Measurements from ENCODE around the gene TCP10L.

TCP10L gene

DNA sequence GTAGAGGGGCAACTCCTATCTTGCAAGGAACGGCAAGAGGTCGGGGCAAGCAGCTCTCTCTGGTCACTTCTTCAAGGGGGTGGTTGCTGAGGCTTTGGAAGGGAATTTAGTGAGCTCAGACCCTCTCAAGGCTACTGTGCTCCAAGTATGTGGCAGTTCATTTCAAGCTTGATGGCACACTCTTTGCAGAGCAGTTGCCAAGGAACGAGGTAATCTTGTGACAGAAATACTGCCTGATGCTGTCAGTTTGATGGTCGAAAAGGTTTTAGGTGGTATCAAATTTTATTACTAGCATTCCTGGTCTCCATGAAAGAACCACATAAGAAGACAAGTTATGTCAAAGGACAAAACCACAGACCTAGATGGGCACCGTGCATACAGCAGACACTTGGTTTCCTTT, 13.8 kb upstream of the TCP10L start:
- TF ChIP-seq GATA1 (IDR thresholded peaks at IDR 0.05; ENCODE audit: low read depth, low read length) (no peak), POLR2A (IDR thresholded peaks at IDR 0.05; ENCODE audit: low read length) (no peak)
- DNase-seq: no peak

GRCh38 chr21:32597205-32597604, 11.9 kb upstream of the TCP10L start:
- no peak for DNase-seq

GRCh38 chr21:32595431-32595830, 10.1 kb upstream of the TCP10L start:
- TF ChIP-seq POLR2A (IDR thresholded peaks at IDR 0.05; ENCODE audit: low read length): no peak
- TF ChIP-seq GATA1 (IDR thresholded peaks at IDR 0.05; ENCODE audit: low read depth, low read length): no peak
- DNase-seq: no peak

More at GRCh38 chr21:32597205-32597604, 11.9 kb upstream of the TCP10L start:
- TF ChIP-seq GATA1 (IDR thresholded peaks at IDR 0.05; ENCODE audit: low read depth, low read length) (no peak), POLR2A (IDR thresholded peaks at IDR 0.05; ENCODE audit: low read length) (no peak)

DNA sequence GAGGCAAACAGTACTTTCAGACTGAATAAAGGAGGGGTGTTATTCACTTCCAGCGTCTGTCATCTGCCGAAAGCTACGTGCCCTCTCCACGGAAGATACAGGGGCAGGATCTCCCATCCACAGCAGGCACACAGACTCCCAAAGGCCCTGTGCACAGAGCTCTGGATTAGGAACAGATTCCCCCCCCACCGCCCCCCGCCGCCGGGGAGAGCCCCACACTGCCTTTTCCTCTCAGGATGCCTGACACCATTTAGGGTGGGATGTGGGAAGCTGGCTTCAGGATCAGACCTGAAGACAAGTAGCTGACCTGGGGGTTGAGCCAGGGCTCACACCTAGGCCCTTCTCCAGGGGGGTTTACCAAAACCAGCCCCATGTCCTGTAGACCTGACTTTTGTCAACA, 8.4 kb upstream of the TCP10L start:
- TF ChIP-seq POLR2A (IDR thresholded peaks at IDR 0.05; ENCODE audit: low read length) (no peak), GATA1 (IDR thresholded peaks at IDR 0.05; ENCODE audit: low read depth, low read length) (no peak)
- no peak for DNase-seq

- DNase-seq: no peak
- TF ChIP-seq POLR2A (IDR thresholded peaks at IDR 0.05; ENCODE audit: low read length) (no peak), GATA1 (IDR thresholded peaks at IDR 0.05; ENCODE audit: low read depth, low read length) (no peak)
Observed at GRCh38 chr21:32592929-32593502, 7.7 kb upstream of the TCP10L start.

DNA sequence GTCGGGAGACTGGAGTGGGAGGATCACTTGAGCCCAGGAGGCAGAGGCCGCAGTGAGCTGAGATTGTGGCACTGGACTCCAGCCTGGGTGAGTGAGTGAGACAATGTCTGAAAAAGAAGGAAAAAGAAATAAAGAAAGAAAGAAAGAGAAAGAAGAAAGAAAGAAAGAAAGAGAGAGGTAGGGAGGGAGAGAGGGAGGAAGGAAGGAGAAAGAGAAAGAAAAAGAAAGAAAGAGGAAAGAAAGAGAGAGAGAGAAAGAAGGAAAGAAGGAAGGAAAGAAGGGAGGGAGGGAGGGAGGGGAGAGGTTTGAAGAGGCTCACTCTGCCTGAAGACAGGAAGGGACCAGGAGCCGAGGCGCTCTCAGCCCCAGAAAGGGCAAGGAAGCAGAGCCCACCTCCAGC, 4.8 kb upstream of the TCP10L start:
- TF ChIP-seq GATA1 (IDR thresholded peaks at IDR 0.05; ENCODE audit: low read depth, low read length): no peak
- TF ChIP-seq POLR2A (IDR thresholded peaks at IDR 0.05; ENCODE audit: low read length): no peak

GRCh38 chr21:32587651-32588050, 2.3 kb upstream of the TCP10L start:
- DNase-seq: no peak
- TF ChIP-seq GATA1 (IDR thresholded peaks at IDR 0.05; ENCODE audit: low read depth, low read length) (no peak), POLR2A (IDR thresholded peaks at IDR 0.05; ENCODE audit: low read length) (no peak)

More for the DNA sequence above, 4.8 kb upstream of the TCP10L start:
- DNase-seq: no peak

- peak; percentile 15 to 26 for DNase-seq
- TF ChIP-seq POLR2A (IDR thresholded peaks at IDR 0.05; ENCODE audit: low read length) (no peak), GATA1 (IDR thresholded peaks at IDR 0.05; ENCODE audit: low read depth, low read length) (no peak)
Observed at GRCh38 chr21:32587120-32587519, 1.8 kb upstream of the TCP10L start.

DNA sequence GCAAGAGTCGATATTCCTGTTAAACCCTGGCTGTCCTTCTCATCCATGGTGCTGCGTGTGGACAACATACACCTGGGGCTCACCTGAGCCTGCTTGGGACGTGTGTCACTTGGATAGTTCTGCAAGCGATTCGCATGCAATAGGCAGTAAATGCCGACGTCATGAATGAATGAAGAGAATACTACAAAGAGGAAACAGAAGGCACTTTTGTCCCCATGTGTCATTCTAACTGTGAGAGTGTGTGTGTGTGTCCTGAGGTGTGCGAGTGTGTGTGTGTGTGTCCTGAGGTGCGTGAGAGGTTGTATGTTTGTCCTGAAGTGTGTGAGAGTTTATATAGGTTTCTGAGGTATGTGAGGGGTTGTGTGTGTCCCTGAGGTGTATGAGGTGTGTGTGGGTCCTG, 647 bp upstream of the TCP10L start:
- DNase-seq: no peak
- TF ChIP-seq GATA1 (IDR thresholded peaks at IDR 0.05; ENCODE audit: low read depth, low read length) (no peak), POLR2A (IDR thresholded peaks at IDR 0.05; ENCODE audit: low read length) (no peak)

DNA sequence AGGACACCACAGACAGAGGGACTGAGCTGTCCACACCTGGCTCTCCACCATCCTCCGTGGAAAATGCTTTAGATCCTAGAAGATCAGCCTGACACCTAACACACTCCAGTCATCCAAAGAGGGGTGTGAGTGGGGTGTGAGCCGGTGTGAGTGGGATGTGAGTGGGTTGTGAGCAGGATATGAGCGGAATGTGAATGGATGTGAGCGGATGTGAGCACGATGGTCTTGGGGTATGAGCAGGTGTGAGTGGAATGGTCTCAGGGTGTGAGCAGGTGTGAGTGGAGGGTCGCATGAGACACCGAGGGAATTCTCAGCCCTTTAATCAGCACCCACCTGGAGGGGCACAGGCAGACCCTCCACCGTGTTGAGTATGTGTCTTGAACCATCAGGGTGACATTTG, 851 bp downstream of the TCP10L start:
- DNase-seq: peak in 1 of 2 experiments; percentile 5
- TF ChIP-seq POLR2A (IDR thresholded peaks at IDR 0.05; ENCODE audit: low read length) (no peak), GATA1 (IDR thresholded peaks at IDR 0.05; ENCODE audit: low read depth, low read length) (no peak)

DNA sequence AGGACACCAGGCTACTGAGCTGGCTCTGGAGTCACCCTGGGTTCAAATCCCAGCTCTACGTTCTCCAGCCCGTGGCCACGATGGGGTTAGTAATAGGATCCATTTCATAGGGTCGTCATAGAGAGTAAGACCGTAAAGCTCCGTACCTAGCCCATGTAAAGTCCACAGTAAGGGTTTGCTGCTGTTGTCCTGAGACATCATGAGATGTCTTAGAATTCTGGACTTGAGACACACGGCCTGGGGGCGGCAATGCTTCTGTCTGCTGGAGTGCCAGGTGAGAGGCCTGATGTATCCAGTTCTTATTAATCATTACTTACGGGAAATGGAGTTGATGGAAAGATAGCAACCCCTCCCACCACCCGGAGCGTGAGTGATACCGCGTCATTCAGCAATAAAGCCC, 3.6 kb downstream of the TCP10L start:
- DNase-seq: no peak
- TF ChIP-seq GATA1 (IDR thresholded peaks at IDR 0.05; ENCODE audit: low read depth, low read length) (no peak), POLR2A (IDR thresholded peaks at IDR 0.05; ENCODE audit: low read length) (no peak)

- no peak for DNase-seq
- TF ChIP-seq GATA1 (IDR thresholded peaks at IDR 0.05; ENCODE audit: low read depth, low read length) (no peak), POLR2A (IDR thresholded peaks at IDR 0.05; ENCODE audit: low read length) (no peak)
Observed at GRCh38 chr21:32580949-32581348, 4.4 kb downstream of the TCP10L start.

- TF ChIP-seq GATA1 (IDR thresholded peaks at IDR 0.05; ENCODE audit: low read depth, low read length) (no peak), POLR2A (IDR thresholded peaks at IDR 0.05; ENCODE audit: low read length) (no peak)
Observed at GRCh38 chr21:32578107-32578691, 7.1 kb downstream of the TCP10L start.

DNA sequence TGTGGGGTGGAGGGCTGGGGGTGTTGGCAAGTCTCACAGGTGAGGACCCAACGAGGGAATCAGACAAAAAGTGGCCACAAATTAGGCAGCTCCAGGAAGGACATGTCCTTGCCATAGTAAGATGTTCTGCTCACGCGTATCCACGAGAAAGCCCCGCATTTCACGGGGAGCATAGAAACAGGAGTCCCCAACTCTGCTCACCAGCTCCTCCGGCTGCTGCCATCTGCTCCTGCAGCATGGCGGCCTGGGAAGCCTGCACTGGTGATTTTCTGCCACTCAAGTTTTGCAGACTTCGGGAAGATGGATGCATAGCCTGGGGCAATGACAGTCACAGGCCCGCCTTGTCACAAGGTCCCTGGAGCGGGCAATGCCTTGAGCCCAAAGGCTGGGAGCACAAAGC, 9.3 kb downstream of the TCP10L start:
- no peak for DNase-seq
- no peak for TF ChIP-seq GATA1 (IDR thresholded peaks at IDR 0.05; ENCODE audit: low read depth, low read length)
- TF ChIP-seq POLR2A (IDR thresholded peaks at IDR 0.05; ENCODE audit: low read length): no peak

More at GRCh38 chr21:32578107-32578691, 7.1 kb downstream of the TCP10L start:
- peak; percentile 47 to 59 for DNase-seq
